Spleen (tissue), 7 donors: ENCODE results near the gene SMARCD3.

ENCODE experiments used
- CTCF ChIP-seq, 11 experiments: fragments of 200-600 bp in 7 of 11; fragments of 450-650 bp in 4 of 11; sonication (generic) in 4 of 11; IDR thresholded peaks in 8 of 11; conservative IDR thresholded peaks in 3 of 11; 1 replicate in 7 of 11; 2 replicates in 4 of 11; pipeline versions ENCODE4 v1.4.0 to v1.8.0; 2016 to 2021; ENCODE audit warnings: antibody characterized with exemption in 11 of 11, inconsistent platforms in 4 of 11, mild to moderate bottlenecking in 1 of 11
- POLR2AphosphoS5 ChIP-seq, 3 donors: sonication (generic); formaldehyde crosslinking; IDR thresholded peaks; one replicate each; pipeline ENCODE4 v1.5.1; 2017; ENCODE audit warnings: antibody characterized with exemption in 3 of 3
- donor health status: DM: no; HTN: no; CAD: no; lungs with moderate emphysema.
- donor health status: DM: no; HTN: no; CAD: no.
- donor health status: DM: no; HTN: no; CAD: no.

DNA sequence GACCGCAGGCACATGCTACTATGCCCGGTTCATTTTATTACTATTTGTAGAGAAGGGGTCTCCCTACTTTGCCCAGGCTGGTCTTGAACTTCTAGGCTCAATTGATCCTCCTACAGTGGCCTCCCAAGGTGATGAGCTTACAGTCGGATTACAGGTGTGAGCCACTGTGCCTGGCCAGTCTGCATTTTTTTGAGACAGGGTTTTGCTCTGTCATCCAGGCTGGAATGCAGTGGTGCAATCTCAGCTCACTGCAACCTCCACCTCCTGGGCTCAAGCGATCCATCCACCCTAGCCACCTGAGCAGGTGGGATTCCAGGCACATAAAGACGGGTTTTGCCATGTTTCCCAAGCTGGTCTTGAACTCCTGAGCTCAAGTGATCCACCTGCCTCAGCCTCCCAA is 35.9 kb downstream of the SMARCD3 start:
- TF ChIP-seq CTCF (IDR thresholded peaks at IDR 0.05 in 8 of 11, conservative IDR thresholded peaks at IDR 0.05 in 3 of 11) (no peak), POLR2AphosphoS5 (IDR thresholded peaks at IDR 0.05) (no peak)
